Activated CD8-positive, alpha-beta memory T cell treated with anti-CD3 and anti-CD28 coated beads, Interleukin-2, amount 10 ng/mL, durations not matched to agents 7 days and 5 days (primary cell): ENCODE data around the gene MAVS. TPM values are rescaled to one million over a fixed set of nuclear protein-coding genes. Genes with fewer than 3 reads are reported as not detected.

Experiments
- ATAC-seq: fragments of 150-1000 bp; cut with Tn5 transposase; one replicate; pipeline ENCODE4 v1.10.0; 2021; ENCODE audit warnings: moderate library complexity
- CTCF ChIA-PET: fragments of 350-600 bp; sonication (Branson Sonifier 250); formaldehyde crosslinking; loops from one replicate; lab custom pipeline; 2021; ENCODE audit warnings: antibody characterized with exemption; lab: Charles Lee
- DNase-seq: peaks from one replicate; pipeline ENCODE4 v3.0.0-alpha.2; 2020
- H3K27ac Mint-ChIP-seq: one replicate; pipeline ENCODE4 v1.8.0; 2021; ENCODE audit warnings: mild to moderate bottlenecking, mixed read lengths
- H3K27me3 Mint-ChIP-seq: one replicate; pipeline ENCODE4 v1.8.0; 2021; ENCODE audit warnings: mixed read lengths
- H3K36me3 Mint-ChIP-seq: one replicate; pipeline ENCODE4 v1.8.0; 2021; ENCODE audit warnings: mild to moderate bottlenecking, mixed read lengths
- H3K4me1 Mint-ChIP-seq: one replicate; pipeline ENCODE4 v1.8.0; 2021; ENCODE audit warnings: mixed read lengths
- H3K4me3 Mint-ChIP-seq: one replicate; pipeline ENCODE4 v1.8.0; 2021; ENCODE audit warnings: mild to moderate bottlenecking, moderate library complexity, mixed read lengths
- H3K9me3 Mint-ChIP-seq: one replicate; pipeline ENCODE4 v1.8.0; 2022; ENCODE audit warnings: low read depth, mixed read lengths
- total RNA-seq, 2 experiments: library from RNA; stranded (reverse); gene quantifications; one replicate each; pipeline ENCODE4 v1.2.3, GENCODE V29; 2021

The MAVS gene
- 10 to 100 TPM; 29.7 to 37.4 TPM for total RNA-seq

DNA sequence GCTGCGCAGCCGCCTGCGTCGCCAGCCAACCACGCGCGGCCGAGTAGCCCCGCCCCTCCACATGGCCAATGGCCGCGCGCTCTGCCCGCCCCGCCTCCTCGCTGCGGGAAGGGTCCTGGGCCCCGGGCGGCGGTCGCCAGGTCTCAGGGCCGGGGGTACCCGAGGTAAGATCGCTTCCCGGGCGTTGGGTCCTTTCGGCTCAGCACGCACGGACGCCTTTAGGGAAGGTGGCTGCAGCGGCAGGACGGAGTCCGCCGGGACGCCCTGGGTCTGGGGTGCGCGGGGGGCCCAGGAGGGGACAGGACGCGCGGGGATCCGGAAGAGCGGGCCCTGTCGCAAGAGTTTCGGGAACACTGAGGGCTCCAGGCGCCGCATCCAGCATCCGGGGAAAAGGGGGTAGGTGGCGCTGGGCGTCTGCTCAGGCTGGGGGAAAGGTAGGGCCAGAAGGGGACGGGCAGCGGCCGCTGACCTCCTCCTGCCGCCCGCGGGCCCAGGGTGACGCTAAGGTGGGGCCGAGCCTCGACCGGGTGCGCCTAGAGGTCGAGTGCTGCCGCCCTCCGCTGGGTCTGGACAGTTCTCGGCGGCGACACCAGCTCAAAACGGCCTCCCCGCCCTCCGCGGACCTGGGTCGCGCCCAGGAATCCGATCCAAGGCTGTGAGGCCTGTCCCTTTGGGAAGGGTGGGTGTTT is at the start of gene MAVS:
MAVS (plus strand) TSS at position 95 of the 689 bp plus-strand sequence. CDS start 7,791 bp downstream, outside the sequence.
- peak within 1 kb of the TSS; percentile 76 for H3K27ac Mint-ChIP-seq
- ATAC-seq (peak; percentile 99), DNase-seq (peak; percentile 88)
- peaks cover 6% of the 10 kb centered on the region for H3K36me3 Mint-ChIP-seq
- peak within 1 kb of the TSS; percentile 82 for H3K4me3 Mint-ChIP-seq
- peaks cover 34% of the 10 kb centered on the region for H3K4me1 Mint-ChIP-seq
- no peaks in the 10 kb centered on the region for H3K9me3 Mint-ChIP-seq
- CTCF ChIA-PET, result interaction anchor here (1.3 to 1.7 kb wide), 2 partner anchors 28 to 60 kb away, joined by 3 to 5 read pairs; no protein-coding TSS in a partner anchor
- no peaks in the 10 kb centered on the region for H3K27me3 Mint-ChIP-seq

DNA sequence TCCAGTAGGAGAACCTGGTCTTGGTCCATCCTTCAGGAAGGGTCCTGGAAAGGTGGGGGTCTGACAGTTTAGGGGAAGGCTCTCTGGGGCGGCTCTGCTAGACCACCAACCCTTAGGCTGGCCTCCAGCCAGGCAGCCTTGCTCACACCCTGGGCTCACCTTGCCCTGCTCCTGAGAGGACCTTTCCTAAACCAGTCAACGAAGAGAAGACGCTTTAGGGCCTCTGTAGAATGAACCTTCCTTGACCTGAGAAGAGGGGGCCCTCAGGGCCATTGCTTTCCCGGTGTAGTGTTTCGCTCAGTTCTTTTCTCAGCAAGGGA is 49.4 kb upstream of the MAVS start:
- DNase-seq (no peak), ATAC-seq (no peak)
- H3K36me3 Mint-ChIP-seq, result peaks cover 51% of the 10 kb centered on the region
- peaks cover 40% of the 10 kb centered on the region for H3K4me1 Mint-ChIP-seq
- H3K27ac Mint-ChIP-seq, result peak overlapping the region; percentile 85
- CTCF ChIA-PET, result no interaction called here
- no peaks in the 10 kb centered on the region for H3K27me3 Mint-ChIP-seq
- H3K4me3 Mint-ChIP-seq, result peak overlapping the region; percentile 94
- H3K9me3 Mint-ChIP-seq, result no peaks in the 10 kb centered on the region

DNA sequence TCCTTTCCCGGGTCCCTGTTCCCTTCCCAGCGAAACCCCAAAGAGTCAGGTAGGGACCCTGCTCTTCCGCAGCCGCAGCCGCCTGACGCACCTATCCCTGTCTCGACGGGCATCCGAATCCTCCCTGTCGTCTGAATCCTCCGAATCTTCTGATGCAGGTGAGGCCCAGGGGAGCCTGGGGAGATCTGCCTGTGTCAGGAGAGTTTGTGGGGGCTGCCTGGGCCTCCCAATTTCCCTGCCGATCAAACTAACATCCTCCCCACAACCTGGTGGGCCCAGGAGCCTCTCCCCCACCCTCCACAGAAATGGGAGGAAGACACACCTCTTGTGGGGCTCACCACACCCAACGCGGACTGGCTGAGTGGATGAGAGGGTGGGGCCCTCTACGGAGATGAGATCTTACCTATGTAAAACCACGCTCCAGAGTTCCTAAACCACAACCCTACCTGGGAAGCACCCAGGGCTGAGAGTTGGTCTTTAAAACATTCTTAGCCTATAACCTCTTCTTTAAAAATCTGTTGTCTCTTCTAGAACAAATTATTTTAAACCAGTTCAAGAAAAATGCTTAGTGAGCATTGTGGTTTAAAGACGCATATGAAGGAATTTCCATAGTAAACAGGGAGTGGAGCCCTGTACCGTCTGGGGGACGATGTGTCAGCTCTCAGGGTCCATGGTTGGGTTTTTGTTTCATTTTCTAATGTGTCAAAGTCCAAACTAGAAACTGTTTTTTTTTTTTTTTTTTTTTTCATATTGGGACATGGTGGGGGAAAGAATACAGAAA is 48.9 kb upstream of the MAVS start:
- CTCF ChIA-PET, result interaction anchor here (5.1 kb wide), 1 partner anchor 22 kb away, joined by 45 read pairs; the partner anchor contains the start of gene AP5S1
- Mint-ChIP-seq H3K9me3 (no peaks in the 10 kb centered on the region), H3K27ac (peak overlapping the region; percentile 85), H3K4me3 (peak overlapping the region; percentile 94), H3K27me3 (no peaks in the 10 kb centered on the region), H3K4me1 (peaks cover 45% of the 10 kb centered on the region), H3K36me3 (peaks cover 56% of the 10 kb centered on the region)
- DNase-seq (peak; percentile 83), ATAC-seq (peak; percentile 35)

DNA sequence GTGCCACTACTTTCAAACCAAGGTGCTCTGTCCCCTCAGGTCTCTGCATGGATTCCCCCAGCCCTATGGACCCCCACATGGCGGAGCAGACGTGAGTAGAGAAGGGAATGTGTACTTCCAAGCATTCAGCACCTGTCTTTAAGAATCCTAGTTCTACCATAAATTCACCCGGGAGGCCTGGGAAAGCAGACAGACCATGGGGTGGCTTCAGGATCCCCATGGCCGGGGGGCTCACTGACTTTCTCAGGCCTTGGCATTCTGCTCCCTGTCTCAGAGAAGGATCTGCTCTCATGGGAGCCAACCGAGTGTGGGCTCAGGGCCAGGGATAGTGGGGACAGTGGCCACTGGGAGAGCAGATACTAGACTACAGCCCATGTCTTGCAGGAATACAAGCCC is 48.3 kb upstream of the MAVS start:
- Mint-ChIP-seq H3K27ac (peak overlapping the region; percentile 85), H3K4me3 (peak overlapping the region; percentile 94), H3K36me3 (peaks cover 62% of the 10 kb centered on the region), H3K9me3 (no peaks in the 10 kb centered on the region), H3K4me1 (peaks cover 49% of the 10 kb centered on the region), H3K27me3 (no peaks in the 10 kb centered on the region)
- CTCF ChIA-PET, result interaction anchor here (1.0 to 5.1 kb wide), 2 partner anchors 11 to 21 kb away, joined by 3 to 45 read pairs; partner anchors contain the start of gene AP5S1
- ATAC-seq (no peak), DNase-seq (no peak)

DNA sequence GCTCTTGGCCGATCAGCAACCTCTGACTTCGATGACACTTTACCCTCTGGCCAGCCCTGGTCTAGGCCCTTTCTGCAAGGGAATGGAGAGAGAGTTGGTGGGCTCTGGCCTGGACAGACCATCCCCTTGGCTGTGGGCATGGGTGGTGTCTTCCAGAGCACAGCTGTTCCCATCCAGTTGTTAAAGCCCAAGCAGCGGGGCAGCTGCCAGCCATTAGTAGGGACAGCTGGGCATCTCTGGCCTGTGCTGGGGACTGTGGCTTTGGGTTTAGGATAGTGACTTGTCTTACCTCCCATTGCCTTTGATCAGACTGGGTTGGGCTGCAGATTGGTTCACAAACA is 47.8 kb upstream of the MAVS start:
- peaks cover 67% of the 10 kb centered on the region for H3K36me3 Mint-ChIP-seq
- no peaks in the 10 kb centered on the region for H3K27me3 Mint-ChIP-seq
- CTCF ChIA-PET, result interaction anchor here (0.8 to 5.1 kb wide), 3 partner anchors 12 to 21 kb away, joined by 3 to 45 read pairs (median 3); partner anchors contain the start of gene AP5S1
- peak overlapping the region; percentile 94 for H3K4me3 Mint-ChIP-seq
- H3K4me1 Mint-ChIP-seq, result peaks cover 54% of the 10 kb centered on the region
- no peak for ATAC-seq
- no peak for DNase-seq
- peak overlapping the region; percentile 85 for H3K27ac Mint-ChIP-seq
- no peaks in the 10 kb centered on the region for H3K9me3 Mint-ChIP-seq

DNA sequence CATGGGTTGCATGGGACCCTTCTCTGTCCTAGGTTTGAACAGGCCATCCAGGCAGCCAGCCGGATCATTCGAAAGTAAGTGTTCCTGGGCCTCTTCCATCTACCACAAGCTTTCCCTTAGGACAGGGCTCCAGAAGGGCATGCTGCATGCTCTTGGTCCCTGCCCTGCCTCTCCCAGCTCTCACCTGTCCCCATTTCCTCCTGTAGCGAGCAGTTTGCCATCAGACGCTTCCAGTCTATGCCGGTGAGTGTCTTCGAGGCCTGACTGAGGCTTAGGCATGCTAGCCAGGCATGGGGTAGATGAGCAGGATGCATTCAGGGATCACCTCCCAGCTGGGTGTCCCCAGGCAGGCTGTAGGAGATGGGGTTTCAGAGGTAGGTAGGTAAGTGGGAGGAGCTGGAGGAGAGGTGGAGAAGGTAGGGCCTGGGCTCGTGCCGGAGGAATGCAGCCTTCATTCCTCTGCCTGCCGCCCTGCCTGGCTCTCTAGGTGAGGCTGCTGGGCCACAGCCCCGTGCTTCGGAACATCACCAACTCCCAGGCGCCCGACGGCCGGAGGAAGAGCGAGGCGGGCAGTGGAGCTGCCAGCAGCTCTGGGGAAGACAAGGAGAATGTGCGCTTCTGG is 46.3 kb upstream of the MAVS start:
- ATAC-seq (no peak), DNase-seq (no peak)
- CTCF ChIA-PET, result interaction anchor here (0.9 to 5.1 kb wide), 6 partner anchors 10 to 19 kb away, joined by 3 to 45 read pairs (median 4); partner anchors contain the start of genes AP5S1 and CENPB
- Mint-ChIP-seq H3K4me1 (peaks cover 54% of the 10 kb centered on the region), H3K27me3 (no peaks in the 10 kb centered on the region), H3K36me3 (peaks cover 80% of the 10 kb centered on the region), H3K4me3 (no peak overlapping the region), H3K9me3 (no peaks in the 10 kb centered on the region), H3K27ac (peak overlapping the region; percentile 85)

DNA sequence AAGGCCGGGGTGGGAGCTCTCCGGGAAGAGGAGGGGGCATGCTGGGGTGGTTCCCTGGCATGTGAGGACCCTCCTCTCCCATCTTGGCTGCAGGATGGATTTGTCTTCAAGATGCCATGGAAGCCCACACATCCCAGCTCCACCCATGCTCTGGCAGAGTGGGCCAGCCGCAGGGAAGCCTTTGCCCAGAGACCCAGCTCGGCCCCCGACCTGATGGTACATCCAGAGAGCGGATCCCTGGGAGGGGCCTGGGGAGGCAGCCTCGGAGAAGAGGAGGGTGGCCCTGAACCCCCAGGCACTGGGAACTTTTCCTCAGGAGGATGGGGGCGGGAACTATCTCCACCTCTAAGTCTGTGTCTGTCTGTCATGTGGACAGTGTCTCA is 45.8 kb upstream of the MAVS start:
- Mint-ChIP-seq H3K27me3 (no peaks in the 10 kb centered on the region), H3K4me1 (peaks cover 56% of the 10 kb centered on the region), H3K27ac (peak overlapping the region; percentile 54), H3K4me3 (no peak overlapping the region), H3K36me3 (peaks cover 85% of the 10 kb centered on the region), H3K9me3 (no peaks in the 10 kb centered on the region)
- no peak for ATAC-seq
- CTCF ChIA-PET, result interaction anchor here (1.1 to 5.1 kb wide), 4 partner anchors 10 to 54 kb away, joined by 3 to 45 read pairs (median 4); partner anchors contain the start of gene AP5S1
- DNase-seq, result no peak

DNA sequence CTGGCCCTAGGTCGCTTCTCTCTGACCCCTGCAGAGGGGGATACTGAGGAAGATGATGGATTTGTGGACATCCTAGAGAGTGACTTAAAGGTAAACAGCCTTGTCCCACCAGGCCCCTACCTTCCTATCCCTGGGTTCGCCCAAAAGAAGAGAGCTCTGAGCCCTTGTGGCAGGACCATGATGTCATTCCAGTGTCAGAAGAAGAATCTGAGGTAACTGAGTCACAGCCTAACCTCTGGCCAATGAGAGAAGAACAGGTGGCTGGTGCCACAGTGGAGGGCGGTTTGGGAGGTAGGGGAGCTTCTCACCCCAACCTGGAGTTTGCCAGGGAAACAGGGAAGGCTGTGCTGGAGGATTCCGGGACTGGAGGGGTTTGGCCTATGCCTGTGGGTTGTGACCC is 45.3 kb upstream of the MAVS start:
- DNase-seq, result no peak
- Mint-ChIP-seq H3K4me1 (peaks cover 58% of the 10 kb centered on the region), H3K27me3 (no peaks in the 10 kb centered on the region), H3K27ac (peak overlapping the region; percentile 54), H3K36me3 (peaks cover 88% of the 10 kb centered on the region), H3K9me3 (no peaks in the 10 kb centered on the region), H3K4me3 (no peak overlapping the region)
- CTCF ChIA-PET, result interaction anchor here (1.1 to 5.1 kb wide), 4 partner anchors 10 to 53 kb away, joined by 3 to 45 read pairs (median 4); partner anchors contain the start of gene AP5S1
- ATAC-seq, result no peak

DNA sequence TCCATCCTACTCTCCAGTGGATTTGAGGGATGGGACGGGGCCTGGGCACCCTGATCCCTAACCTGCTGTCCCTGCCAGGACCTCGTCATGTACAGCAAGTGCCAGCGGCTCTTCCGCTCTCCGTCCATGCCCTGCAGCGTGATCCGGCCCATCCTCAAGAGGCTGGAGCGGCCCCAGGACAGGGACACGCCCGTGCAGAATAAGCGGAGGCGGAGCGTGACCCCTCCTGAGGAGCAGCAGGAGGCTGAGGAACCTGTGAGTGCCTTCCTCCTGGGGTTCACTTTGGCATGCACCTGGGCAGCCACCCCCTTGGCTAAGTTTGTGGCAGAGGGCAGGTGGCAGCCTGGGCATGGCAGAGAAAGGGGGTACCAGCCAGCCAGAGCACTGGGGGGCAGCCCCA is 44.8 kb upstream of the MAVS start:
- Mint-ChIP-seq H3K9me3 (no peaks in the 10 kb centered on the region), H3K4me1 (peaks cover 62% of the 10 kb centered on the region), H3K4me3 (no peak overlapping the region), H3K36me3 (peaks cover 88% of the 10 kb centered on the region), H3K27ac (peak overlapping the region; percentile 54), H3K27me3 (no peaks in the 10 kb centered on the region)
- no peak for DNase-seq
- CTCF ChIA-PET, result interaction anchor here (1.3 to 5.1 kb wide), 3 partner anchors 9 to 53 kb away, joined by 4 to 45 read pairs (median 5); partner anchors contain the start of gene AP5S1
- ATAC-seq, result no peak

DNA sequence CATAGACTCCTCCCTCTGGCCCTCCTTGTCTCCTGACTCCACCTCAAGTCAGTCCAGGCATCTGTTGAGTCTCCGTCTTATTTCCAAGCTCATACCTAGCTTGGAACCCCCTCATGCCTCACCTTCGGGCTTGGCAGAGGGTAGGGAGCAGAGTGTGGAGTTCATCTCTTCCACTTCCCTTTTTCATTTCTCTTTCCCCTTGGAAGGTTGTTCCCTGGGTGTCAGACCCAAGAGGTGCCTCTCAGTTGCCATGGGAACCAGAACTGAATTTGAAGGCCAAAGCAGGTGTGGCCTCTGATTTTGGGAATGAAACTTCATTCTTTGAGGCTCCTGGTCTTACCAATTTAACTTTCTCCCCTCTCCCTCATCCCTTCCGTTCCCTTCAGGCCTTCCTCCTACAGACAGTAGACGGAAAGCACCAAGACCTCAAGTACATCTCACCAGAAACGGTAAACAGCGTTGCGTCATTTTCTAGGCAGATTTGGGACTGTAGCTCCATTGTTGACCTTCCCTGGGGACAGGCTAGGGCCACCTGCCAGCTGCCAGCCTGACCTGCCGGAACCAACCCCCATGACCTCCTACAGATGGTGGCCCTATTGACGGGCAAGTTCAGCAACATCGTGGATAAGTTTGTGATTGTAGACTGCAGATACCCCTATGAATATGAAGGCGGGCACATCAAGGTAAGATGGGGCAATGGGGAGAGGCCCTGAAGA is 44.0 kb upstream of the MAVS start:
- CTCF ChIA-PET, result interaction anchor here (1.8 to 5.1 kb wide), 2 partner anchors 17 to 52 kb away, joined by 4 to 45 read pairs; partner anchors contain the start of gene AP5S1
- Mint-ChIP-seq H3K9me3 (no peaks in the 10 kb centered on the region), H3K27ac (no peak overlapping the region), H3K4me1 (peaks cover 70% of the 10 kb centered on the region), H3K4me3 (no peak overlapping the region), H3K27me3 (no peaks in the 10 kb centered on the region), H3K36me3 (peaks cover 81% of the 10 kb centered on the region)
- DNase-seq (no peak), ATAC-seq (no peak)

DNA sequence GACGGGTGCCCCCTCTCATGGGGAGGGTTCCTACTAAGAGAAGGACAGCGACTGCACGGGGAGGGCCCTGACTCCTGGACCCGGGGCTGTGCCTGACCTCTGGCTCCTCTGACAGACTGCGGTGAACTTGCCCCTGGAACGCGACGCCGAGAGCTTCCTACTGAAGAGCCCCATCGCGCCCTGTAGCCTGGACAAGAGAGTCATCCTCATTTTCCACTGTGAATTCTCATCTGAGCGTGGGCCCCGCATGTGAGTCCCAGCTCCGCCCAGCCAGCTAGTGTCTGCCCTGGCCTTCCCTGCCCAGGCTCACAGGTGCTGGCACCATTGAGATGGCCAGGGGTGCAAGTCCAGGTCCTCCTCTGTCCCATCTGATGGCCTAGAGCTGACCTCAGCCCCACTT is 43.3 kb upstream of the MAVS start:
- H3K9me3 Mint-ChIP-seq, result no peaks in the 10 kb centered on the region
- H3K27me3 Mint-ChIP-seq, result no peaks in the 10 kb centered on the region
- peaks cover 75% of the 10 kb centered on the region for H3K36me3 Mint-ChIP-seq
- DNase-seq, result no peak
- no peak overlapping the region for H3K4me3 Mint-ChIP-seq
- peaks cover 67% of the 10 kb centered on the region for H3K4me1 Mint-ChIP-seq
- ATAC-seq, result no peak
- CTCF ChIA-PET, result no interaction called here
- H3K27ac Mint-ChIP-seq, result peak overlapping the region; percentile 25

DNA sequence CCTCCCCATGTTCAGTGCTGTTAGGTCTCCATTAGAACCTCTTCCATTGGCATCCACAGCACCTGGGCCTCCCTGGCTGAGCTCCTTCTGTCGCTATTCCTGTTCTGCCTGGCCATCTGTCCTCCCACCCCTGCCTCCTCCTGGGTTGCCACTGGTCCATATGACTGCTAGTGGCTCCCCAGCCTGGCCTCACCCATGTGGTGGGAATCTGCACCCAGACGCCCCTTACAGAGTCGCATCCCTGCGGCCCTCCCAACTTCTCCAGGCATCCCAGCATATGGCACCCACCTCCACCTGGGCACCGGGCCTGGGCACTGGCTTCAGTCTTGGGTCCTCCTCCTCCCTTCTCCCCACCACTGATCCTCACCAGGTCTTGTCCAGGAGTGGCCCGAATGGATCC is 42.8 kb upstream of the MAVS start:
- DNase-seq (no peak), ATAC-seq (no peak)
- H3K4me1 Mint-ChIP-seq, result peaks cover 61% of the 10 kb centered on the region
- H3K9me3 Mint-ChIP-seq, result no peaks in the 10 kb centered on the region
- no peak overlapping the region for H3K4me3 Mint-ChIP-seq
- H3K27ac Mint-ChIP-seq, result peak overlapping the region; percentile 25
- H3K27me3 Mint-ChIP-seq, result no peaks in the 10 kb centered on the region
- H3K36me3 Mint-ChIP-seq, result peaks cover 70% of the 10 kb centered on the region
- CTCF ChIA-PET, result no interaction called here
